Stomach (tissue), 4 donors: Measurements from ENCODE around the gene EMX2.

Source experiments
- CTCF ChIP-seq, 7 experiments: fragments of 450-650 bp in 4 of 7; fragments of 200-600 bp in 3 of 7; sonication (generic) in 3 of 7; IDR thresholded peaks; one replicate each; pipeline ENCODE4 v1.5.1; 2016 to 2019; ENCODE audit warnings: antibody characterized with exemption in 7 of 7, control low read depth in 2 of 7, mild to moderate bottlenecking in 1 of 7
- POLR2A ChIP-seq, 4 donors: fragments of 450-650 bp; IDR thresholded peaks; one replicate each; pipeline ENCODE4 v1.6.1; 2016; ENCODE audit warnings: antibody characterized with exemption in 4 of 4, control low read depth in 2 of 4, mild to moderate bottlenecking in 1 of 4, moderate library complexity in 1 of 4
- POLR2AphosphoS5 ChIP-seq, 3 donors: sonication (generic); formaldehyde crosslinking; IDR thresholded peaks; one replicate each; pipeline ENCODE4 v1.6.1; 2016; ENCODE audit warnings: antibody characterized with exemption in 3 of 3

- TF ChIP-seq POLR2AphosphoS5 (IDR thresholded peaks at IDR 0.05) (no peak), CTCF (IDR thresholded peaks at IDR 0.05) (no peak), POLR2A (IDR thresholded peaks at IDR 0.05) (no peak)
Measured at GRCh38 chr10:117541405-117541908, 1.1 kb upstream of the EMX2 start.
